Uterus (tissue), 2 donors: ENCODE results near the gene RIPPLY3.

Experiments used
- CTCF ChIP-seq, 4 experiments: fragments of 200-600 bp in 2 of 4; fragments of 450-650 bp in 2 of 4; sonication (generic) in 2 of 4; IDR thresholded peaks; one replicate each; pipeline ENCODE4 v1.5.1; 2016 to 2019; ENCODE audit warnings: antibody characterized with exemption in 4 of 4, mild to moderate bottlenecking in 2 of 4, moderate library complexity in 1 of 4
- POLR2A ChIP-seq, 2 donors: fragments of 450-650 bp; IDR thresholded peaks; one replicate each; pipeline ENCODE4 v1.6.1; 2016; ENCODE audit warnings: antibody characterized with exemption in 2 of 2, mild to moderate bottlenecking in 1 of 2, moderate library complexity in 1 of 2

GRCh38 chr21:36960676-36961284 is 45.7 kb upstream of the RIPPLY3 start:
- TF ChIP-seq CTCF (IDR thresholded peaks at IDR 0.05) = no peak
- no peak for TF ChIP-seq POLR2A (IDR thresholded peaks at IDR 0.05)
